GM12874 (cell line): ENCODE data around the gene PRR36.

ENCODE experiments used
- CTCF ChIP-seq: IDR thresholded peaks from 2 replicates; pipeline ENCODE4 v1.5.1; 2011; ENCODE audit warnings: low read depth, mild to moderate bottlenecking, control low read depth, low read length, moderate library complexity; ENCODE audit not compliant: insufficient read depth

PRR36 gene

DNA sequence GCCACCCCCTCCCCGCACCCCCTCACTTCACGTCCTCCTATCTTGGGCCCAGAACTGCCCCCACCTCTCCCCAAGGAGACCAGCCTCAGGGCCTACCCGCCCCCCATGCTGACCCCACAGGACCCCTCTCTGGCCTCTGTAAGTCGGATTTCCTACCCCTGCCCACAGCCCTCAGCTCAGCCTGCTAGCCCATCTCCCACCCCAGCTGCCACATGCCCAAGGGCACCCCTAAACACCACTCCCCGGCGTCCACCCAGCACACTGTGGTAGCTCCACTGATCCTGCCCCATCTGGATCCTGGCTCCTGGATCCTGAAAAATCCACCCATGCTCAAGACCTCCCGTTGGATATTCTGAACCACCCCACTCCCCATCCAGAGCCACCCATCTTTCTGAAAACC is 43.4 kb downstream of the PRR36 start:
- TF ChIP-seq CTCF: no peak

DNA sequence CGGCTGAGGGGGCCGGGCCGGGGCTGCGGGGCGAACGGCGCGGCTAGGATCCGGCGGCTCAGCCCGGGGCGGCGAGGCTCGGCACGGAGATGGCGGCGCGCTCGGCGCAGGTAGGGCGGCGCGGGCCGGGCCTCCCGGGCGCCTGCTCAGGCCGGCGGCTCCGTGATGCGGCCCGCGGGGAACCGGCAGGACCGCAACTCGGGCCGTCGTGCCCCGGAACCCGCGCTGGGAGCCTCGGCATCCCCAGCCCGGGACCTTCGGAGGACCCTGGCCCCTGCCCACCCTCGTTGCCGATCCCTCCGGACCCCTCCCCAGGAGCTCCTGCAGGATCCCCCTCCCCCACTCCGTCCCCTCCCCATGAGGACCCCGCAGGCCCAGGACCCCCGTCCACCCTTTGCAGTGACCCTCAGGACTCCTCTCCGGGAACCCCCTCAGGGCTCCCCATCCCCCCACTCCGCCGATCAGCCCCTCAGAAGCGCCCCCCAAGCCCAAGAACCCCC is 43.9 kb downstream of the PRR36 start:
- no peak for TF ChIP-seq CTCF

DNA sequence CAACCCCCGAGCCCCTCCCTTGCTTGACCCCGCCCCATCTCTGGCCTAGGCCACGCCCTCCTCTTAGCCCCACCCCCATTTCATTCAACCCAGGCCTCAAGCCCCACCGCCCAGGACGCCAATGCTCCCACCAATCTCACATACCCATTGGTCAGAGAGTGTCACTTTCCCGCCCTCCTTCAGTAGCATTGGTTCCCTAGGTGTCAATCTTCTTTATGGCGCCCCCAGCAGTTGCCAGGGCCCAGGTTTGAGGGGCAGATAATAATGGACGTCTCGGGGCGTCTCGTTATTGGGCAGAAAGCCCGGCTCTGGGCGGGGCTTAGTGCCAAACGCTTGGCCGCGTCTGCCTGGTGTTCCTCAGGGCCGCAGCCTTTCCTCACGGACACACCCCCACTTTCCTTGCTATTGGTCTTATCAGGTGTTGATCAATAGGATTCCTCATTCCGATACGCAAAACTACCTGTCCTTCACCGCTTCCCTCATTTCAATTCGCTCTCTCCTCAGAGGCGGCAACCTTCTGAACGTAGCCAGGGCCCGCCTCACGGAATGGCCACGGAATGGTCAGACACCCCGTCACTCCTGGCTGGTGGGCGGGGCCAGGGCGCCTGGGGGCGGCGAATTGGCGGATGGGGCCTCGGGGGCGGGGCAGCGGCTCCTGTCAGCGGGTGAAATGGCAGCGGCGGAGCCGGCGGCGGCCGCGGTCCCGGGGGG is 44.5 kb downstream of the PRR36 start, which contains the start of gene EVI5L:
EVI5L (plus strand) TSS at position 658 of the 711 bp plus-strand sequence. CDS start 16,325 bp downstream, outside the sequence.
- no peak for TF ChIP-seq CTCF

DNA sequence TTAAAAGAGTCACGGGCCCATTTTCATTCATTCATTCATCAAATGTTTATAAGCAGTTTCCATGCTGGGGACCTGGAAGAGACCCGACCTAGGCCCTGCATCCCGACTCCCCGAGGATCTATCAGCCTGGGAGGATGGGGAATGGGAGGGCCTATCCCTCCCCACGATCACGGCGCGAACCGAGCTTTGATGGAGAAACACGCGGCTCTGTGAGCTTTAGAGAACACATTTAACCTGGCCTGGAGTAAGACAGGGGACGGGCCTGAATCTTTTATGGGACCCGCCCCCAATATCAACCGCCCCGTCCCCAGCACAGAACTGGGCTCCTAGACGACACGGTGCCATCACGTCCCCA is 45.0 kb downstream of the PRR36 start:
- no peak for TF ChIP-seq CTCF

GRCh38 chr19:7823686-7824301 is 50.4 kb downstream of the PRR36 start:
- TF ChIP-seq CTCF: no peak

DNA sequence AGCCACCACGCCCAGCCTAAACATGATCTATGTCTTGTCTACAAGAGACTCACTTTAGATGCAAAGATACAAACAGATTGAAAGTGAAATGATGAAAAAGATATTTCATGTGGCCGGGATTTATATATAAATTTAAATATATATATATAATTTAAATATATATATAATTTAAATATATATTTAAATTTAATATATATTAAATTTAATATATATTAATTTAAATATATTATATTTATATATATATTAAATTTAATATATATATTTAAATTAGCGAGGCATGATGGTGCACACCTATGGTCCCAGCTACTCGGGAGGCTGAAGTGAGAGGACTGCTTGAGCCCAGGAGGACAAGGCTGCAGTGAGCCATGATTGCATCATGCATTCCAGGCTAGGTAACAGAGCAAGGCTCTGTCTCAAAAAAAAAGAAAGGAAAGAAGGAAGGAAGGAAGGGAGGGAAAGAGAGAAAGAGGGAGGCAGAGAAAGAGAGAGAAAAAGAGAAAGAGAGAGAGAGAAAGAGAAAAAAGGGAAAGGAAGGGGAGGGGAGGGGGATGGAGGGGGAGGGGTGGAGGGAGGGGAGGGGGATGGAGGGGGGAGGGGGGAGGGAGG is 51.2 kb downstream of the PRR36 start:
- TF ChIP-seq CTCF: no peak

GRCh38 chr19:7820588-7820987 is 53.6 kb downstream of the PRR36 start:
- TF ChIP-seq CTCF: no peak
